PFSK-1 (cell line): ENCODE data around the gene FUBP1.

Experiments used
- FOXP2 ChIP-seq: optimal IDR thresholded peaks from 2 replicates; pipeline ENCODE3; 2011; ENCODE audit warnings: borderline replicate concordance, control low read depth, inconsistent platforms; ENCODE audit not compliant: insufficient read depth; ENCODE audit errors: extremely low read length, extremely low read depth
- POLR2AphosphoS5 ChIP-seq: IDR thresholded peaks from 2 replicates; pipeline ENCODE4 v1.6.1; 2012; ENCODE audit warnings: low read depth, mild to moderate bottlenecking, control low read depth, low read length, moderate library complexity
- REST ChIP-seq, 2 experiments: IDR thresholded peaks; 2 replicates each; pipeline versions ENCODE4 v1.6.1 to v1.8.0; 2011 to 2012; ENCODE audit warnings: low read depth in 2 of 2, low read length in 2 of 2, control low read depth in 1 of 2, inconsistent platforms in 1 of 2, mild to moderate bottlenecking in 1 of 2, moderate library complexity in 1 of 2; ENCODE audit not compliant: insufficient read depth in 1 of 2
- SIN3A ChIP-seq: IDR thresholded peaks from 2 replicates; pipeline ENCODE4 v1.6.1; 2012; ENCODE audit warnings: mild to moderate bottlenecking, low read length, moderate library complexity, borderline replicate concordance; ENCODE audit not compliant: insufficient read depth
- TAF1 ChIP-seq: IDR thresholded peaks from 2 replicates; pipeline ENCODE4 v1.6.1; 2012; ENCODE audit warnings: low read length, control low read depth, borderline replicate concordance; ENCODE audit not compliant: insufficient read depth

The FUBP1 gene

GRCh38 chr1:77972080-77972479 is 6.8 kb downstream of the FUBP1 start:
- TF ChIP-seq TAF1 (no peak), FOXP2 (no peak), POLR2AphosphoS5 (no peak), SIN3A (no peak), REST (IDR thresholded peaks at IDR 0.05; ENCODE audit: insufficient read depth in 1 of 2, low read depth in 2 of 2, low read length in 2 of 2) (no peak)

GRCh38 chr1:77970192-77970591 is 8.7 kb downstream of the FUBP1 start:
- no peak for TF ChIP-seq TAF1
- TF ChIP-seq FOXP2 = no peak
- TF ChIP-seq REST (IDR thresholded peaks at IDR 0.05; ENCODE audit: insufficient read depth in 1 of 2, low read depth in 2 of 2, low read length in 2 of 2) = no peak
- no peak for TF ChIP-seq POLR2AphosphoS5
- no peak for TF ChIP-seq SIN3A

GRCh38 chr1:77966291-77966690 is 12.6 kb downstream of the FUBP1 start:
- TF ChIP-seq POLR2AphosphoS5 (no peak), REST (IDR thresholded peaks at IDR 0.05; ENCODE audit: insufficient read depth in 1 of 2, low read depth in 2 of 2, low read length in 2 of 2) (no peak), FOXP2 (no peak), SIN3A (no peak), TAF1 (no peak)

- TF ChIP-seq POLR2AphosphoS5 (no peak), FOXP2 (no peak), SIN3A (no peak)
These were observed 17.5 kb downstream of the FUBP1 start for GRCh38 chr1:77961392-77961791.

- TF ChIP-seq REST (IDR thresholded peaks at IDR 0.05; ENCODE audit: insufficient read depth in 1 of 2, low read depth in 2 of 2, low read length in 2 of 2) (no peak), SIN3A (no peak), POLR2AphosphoS5 (no peak), FOXP2 (no peak), TAF1 (no peak)
These were observed 20.0 kb downstream of the FUBP1 start for GRCh38 chr1:77958850-77959249.
